Colonic mucosa (tissue), 4 donors: ENCODE measurements around the gene GKN2. TPM values are rescaled to one million over a fixed set of nuclear protein-coding genes. Genes with fewer than 3 reads are reported as not detected.

Experiments used
- DNase-seq: peaks from one replicate; pipeline ENCODE4 v3.0.0-alpha.2; 2020
- H3K27ac ChIP-seq: fragments of 200-600 bp; one replicate; pipeline ENCODE4 v1.8.0; 2021
- H3K27me3 ChIP-seq: fragments of 200-600 bp; one replicate; pipeline ENCODE4 v1.8.0; 2021
- H3K36me3 ChIP-seq: fragments of 200-600 bp; one replicate; pipeline ENCODE4 v1.8.0; 2021
- H3K4me1 ChIP-seq: fragments of 200-600 bp; one replicate; pipeline ENCODE4 v1.8.0; 2021; ENCODE audit warnings: mild to moderate bottlenecking
- H3K4me3 ChIP-seq: fragments of 200-600 bp; one replicate; pipeline ENCODE4 v1.8.0; 2021
- H3K9ac ChIP-seq, 2 donors: one replicate each; pipeline ENCODE4 v1.7.0; 2013; ENCODE audit warnings: control low read depth in 2 of 2, low read depth in 2 of 2, low read length in 2 of 2
- H3K9me3 ChIP-seq: fragments of 200-600 bp; one replicate; pipeline ENCODE4 v1.8.0; 2021
- CTCF ChIP-seq: fragments of 200-600 bp; IDR thresholded peaks from one replicate; pipeline ENCODE4 v1.8.0; 2022; ENCODE audit warnings: antibody characterized with exemption, mild to moderate bottlenecking
- intact Hi-C: fragments of 100-400 bp; cut with DNase I; formaldehyde crosslinking; loops from one replicate; pipeline ENCODE4 v1.14.1; 2022
- total RNA-seq, 2 donors: library from RNA; stranded (reverse); fragmentation: NEBNext Ultra II Directional in 1 of 2; extraction: Animal tissue kit (Norgen Biotek cat#: 25700) in 1 of 2; gene quantifications; one replicate each; pipeline ENCODE4 v1.2.1, GENCODE V29; 2021
- donor health status: healthy.
- donor health status: DM: no; HTN: no; CAD: no.
- donor health status: DM: no; HTN: no; CAD: no.

The GKN2 gene
- total RNA-seq, 2 donors from 2014 or later = 0.32 TPM; not detected in 1

GRCh38 chr2:68974251-68974650, 21.6 kb upstream of the GKN2 start, which contains the start of gene GKN1:
TSS of gene GKN1 (plus strand) at chr2:68974636. CDS start at chr2:68974678, 42 bp downstream.
- no peak within 1 kb of the TSS for H3K9ac ChIP-seq
- intact Hi-C loops = no loop called here
- no peak within 1 kb of the TSS for H3K27ac ChIP-seq
- no peak within 1 kb of the TSS for H3K4me3 ChIP-seq
- no peaks in the 10 kb centered on the region for H3K27me3 ChIP-seq
- DNase-seq = no peak
- no peaks in the 10 kb centered on the region for H3K36me3 ChIP-seq
- no peaks in the 10 kb centered on the region for H3K9me3 ChIP-seq
- no peak for TF ChIP-seq CTCF
- no peaks in the 10 kb centered on the region for H3K4me1 ChIP-seq

- DNase-seq = no peak
- TF ChIP-seq CTCF = no peak
- no peak overlapping the region for H3K27ac ChIP-seq
These were observed 19.0 kb upstream of the GKN2 start for GRCh38 chr2:68971591-68972231.

GRCh38 chr2:68970566-68971265, 18.0 kb upstream of the GKN2 start:
- intact Hi-C loops = no loop called here
- H3K27ac ChIP-seq = no peak overlapping the region
- no peak overlapping the region for H3K9ac ChIP-seq

More at GRCh38 chr2:68971591-68972231, 19.0 kb upstream of the GKN2 start:
- Histone ChIP-seq H3K36me3 (no peaks in the 10 kb centered on the region), H3K9me3 (no peaks in the 10 kb centered on the region), H3K9ac (no peak overlapping the region), H3K27me3 (no peaks in the 10 kb centered on the region), H3K4me1 (no peaks in the 10 kb centered on the region), H3K4me3 (no peak overlapping the region)
- intact Hi-C loops = no loop called here

GRCh38 chr2:68969736-68970490, 17.2 kb upstream of the GKN2 start:
- no peak for DNase-seq
- Histone ChIP-seq H3K4me3 (no peak overlapping the region), H3K27me3 (no peaks in the 10 kb centered on the region), H3K27ac (no peak overlapping the region), H3K36me3 (no peaks in the 10 kb centered on the region), H3K9ac (no peak overlapping the region), H3K4me1 (no peaks in the 10 kb centered on the region), H3K9me3 (no peaks in the 10 kb centered on the region)
- no peak for TF ChIP-seq CTCF
- intact Hi-C loops = no loop called here

More at GRCh38 chr2:68970566-68971265, 18.0 kb upstream of the GKN2 start:
- Histone ChIP-seq H3K36me3 (no peaks in the 10 kb centered on the region), H3K27me3 (no peaks in the 10 kb centered on the region), H3K9me3 (no peaks in the 10 kb centered on the region), H3K4me1 (no peaks in the 10 kb centered on the region), H3K4me3 (no peak overlapping the region)
- DNase-seq = no peak
- TF ChIP-seq CTCF = no peak

- Histone ChIP-seq H3K9me3 (no peaks in the 10 kb centered on the region), H3K27ac (no peak overlapping the region), H3K9ac (no peak overlapping the region), H3K4me3 (no peak overlapping the region), H3K4me1 (no peaks in the 10 kb centered on the region), H3K27me3 (no peaks in the 10 kb centered on the region), H3K36me3 (no peaks in the 10 kb centered on the region)
- DNase-seq = no peak
- no peak for TF ChIP-seq CTCF
- intact Hi-C loops = no loop called here
These were observed 15.5 kb upstream of the GKN2 start for GRCh38 chr2:68968221-68968620.
